B cell (primary cell): ENCODE measurements around the gene SLC39A11. TPM values are rescaled to one million over a fixed set of nuclear protein-coding genes. Genes with fewer than 3 reads are reported as not detected.
"Not testable (repeated sequence)": the region's sequence is repeated elsewhere in the genome, so short reads cannot be mapped to it uniquely, and the experiment has no call there.

ENCODE experiments used
- ATAC-seq: fragments of 200-7000 bp; cut with Tn5 transposase; one replicate; pipeline ENCODE4 v1.10.0; 2021; ENCODE audit warnings: low read depth, mild to moderate bottlenecking, moderate number of reproducible peaks, moderate library complexity
- CTCF ChIA-PET: fragments of 350-600 bp; sonication (Branson Sonifier 250); formaldehyde crosslinking; loops from one replicate; lab custom pipeline; 2021; ENCODE audit warnings: antibody characterized with exemption, inconsistent platforms; lab: Charles Lee
- POLR2A ChIA-PET: fragments of 350-600 bp; sonication (Branson Sonifier 250); formaldehyde crosslinking; loops from one replicate; lab custom pipeline; 2021; ENCODE audit warnings: antibody characterized with exemption; lab: Charles Lee
- DNase-seq: peaks from one replicate; pipeline ENCODE4 v3.0.0; 2013
- H2AFZ ChIP-seq: 2 replicates; pipeline ENCODE4 v1.6.1; 2012; ENCODE audit warnings: mild to moderate bottlenecking, low read depth, low read length; ENCODE audit not compliant: insufficient read depth, poor library complexity, severe bottlenecking
- H3K27ac ChIP-seq, 2 donors: 1 replicate in 1 of 2; 2 replicates in 1 of 2; pipeline ENCODE4 v1.5.1; 2012 to 2013; ENCODE audit warnings: low read length in 2 of 2, mild to moderate bottlenecking in 2 of 2, moderate library complexity in 1 of 2
- H3K27me3 ChIP-seq, 4 experiments: fragments of 200-600 bp in 1 of 4; sonication (generic) in 1 of 4; replicated peaks in 1 of 4; 1 replicate in 2 of 4; 2 replicates in 2 of 4; pipeline versions ENCODE4 v1.6.1 to v1.7.0; 2013 to 2016; ENCODE audit warnings: low read length in 3 of 4, mild to moderate bottlenecking in 2 of 4, mixed read lengths in 1 of 4, moderate library complexity in 1 of 4; ENCODE audit not compliant: insufficient read depth in 4 of 4, control insufficient read depth in 3 of 4; ENCODE audit errors: control extremely low read depth in 1 of 4
- H3K36me3 ChIP-seq, 2 experiments: replicated peaks in 1 of 2; 1 replicate in 1 of 2; 2 replicates in 1 of 2; pipeline versions ENCODE4 v1.6.1 to v1.7.1; 2013; ENCODE audit warnings: low read length in 1 of 2; ENCODE audit not compliant: insufficient read depth in 2 of 2, control insufficient read depth in 1 of 2; ENCODE audit errors: control extremely low read depth in 1 of 2, extremely low read depth in 1 of 2
- H3K4me1 ChIP-seq, 2 donors: fragments of 200-600 bp in 1 of 2; sonication (generic) in 1 of 2; 1 replicate in 1 of 2; 2 replicates in 1 of 2; pipeline versions ENCODE4 v1.5.1 to v1.6.1; 2013 to 2017; ENCODE audit warnings: low read length in 2 of 2; ENCODE audit not compliant: control insufficient read depth in 2 of 2, insufficient read depth in 2 of 2
- H3K4me2 ChIP-seq: replicated peaks from 2 replicates; pipeline ENCODE3; 2012; ENCODE audit warnings: mild to moderate bottlenecking, low read depth, low read length; ENCODE audit not compliant: poor library complexity, severe bottlenecking
- H3K4me3 ChIP-seq, 5 experiments: fragments of 200-600 bp in 1 of 5; sonication (generic) in 1 of 5; 1 replicate in 3 of 5; 2 replicates in 2 of 5; pipeline versions ENCODE4 v1.5.1 to v1.7.0; 2011 to 2016; ENCODE audit warnings: low read length in 4 of 5, mild to moderate bottlenecking in 4 of 5, low read depth in 2 of 5, control low read depth in 1 of 5, moderate library complexity in 1 of 5; ENCODE audit not compliant: insufficient read depth in 1 of 5; ENCODE audit errors: control extremely low read depth in 1 of 5, extremely low read depth in 1 of 5
- H3K79me2 ChIP-seq: fragments of 200-600 bp; sonication (generic); one replicate; pipeline ENCODE4 v1.6.0; 2016; ENCODE audit warnings: low read length; ENCODE audit not compliant: control insufficient read depth, insufficient read depth
- H3K9ac ChIP-seq: fragments of 200-600 bp; sonication (generic); 2 replicates; pipeline ENCODE4 v1.6.1; 2017; ENCODE audit warnings: mild to moderate bottlenecking, low read length, moderate library complexity
- H3K9me3 ChIP-seq, 3 donors: one replicate each; pipeline versions ENCODE4 v1.6.1 to v1.7.1; 2013; ENCODE audit warnings: low read length in 2 of 3; ENCODE audit not compliant: control insufficient read depth in 2 of 3, insufficient read depth in 1 of 3; ENCODE audit errors: control extremely low read depth in 1 of 3
- H4K20me1 ChIP-seq: 2 replicates; pipeline ENCODE4 v1.6.0; 2012; ENCODE audit warnings: mild to moderate bottlenecking, low read length; ENCODE audit not compliant: insufficient read depth, control insufficient read depth, poor library complexity, severe bottlenecking
- H3K27ac Mint-ChIP-seq: one replicate; pipeline ENCODE4 v1.8.0; 2021; ENCODE audit warnings: mixed read lengths
- H3K27me3 Mint-ChIP-seq: one replicate; pipeline ENCODE4 v1.8.0; 2021; ENCODE audit warnings: mixed read lengths
- H3K4me1 Mint-ChIP-seq: one replicate; pipeline ENCODE4 v1.8.0; 2021; ENCODE audit warnings: mixed read lengths
- H3K4me3 Mint-ChIP-seq: one replicate; pipeline ENCODE4 v1.8.0; 2021; ENCODE audit warnings: mixed read lengths
- H3K9me3 Mint-ChIP-seq: one replicate; pipeline ENCODE4 v1.8.0; 2022; ENCODE audit warnings: mixed read lengths; ENCODE audit not compliant: insufficient read depth
- EZH2 ChIP-seq: IDR thresholded peaks from 2 replicates; pipeline ENCODE4 v1.6.1; 2012; ENCODE audit warnings: borderline replicate concordance, low read depth, mild to moderate bottlenecking, moderate library complexity, low read length; ENCODE audit not compliant: insufficient read depth, poor library complexity, severe bottlenecking
- WGBS: methylation state at CpG from one replicate; pipeline ENCODE4 v1.1.5; 2013; ENCODE audit warnings: missing lambda C conversion rate; ENCODE audit not compliant: insufficient coverage; 5-methylcytosine and 5-hydroxymethylcytosine counted together
- intact Hi-C: fragments of 100-400 bp; cut with micrococcal nuclease; formaldehyde crosslinking; loops from one replicate; pipeline ENCODE4 v1.10.0; 2022
- polyA plus RNA-seq: library from polyadenylated mRNA; depleted of rRNA; stranded (reverse); fragments of >200 nt; gene quantifications from 2 replicates; pipeline ENCODE4 v1.2.3, GENCODE V29; 2012
- total RNA-seq, 2 donors: library from RNA; stranded (reverse); fragments of 120-200 nt in 1 of 2; gene quantifications; 1 replicate in 1 of 2; 2 replicates in 1 of 2; pipeline versions ENCODE4 v1.2.3 to v1.2.4, GENCODE V29; 2013 to 2022
- TF ChIP-seq, protein P1 (sequence below): fragments of 200-600 bp; IDR thresholded peaks from one replicate; pipeline ENCODE4 v1.8.0; 2022; ENCODE audit warnings: antibody characterized with exemption, mild to moderate bottlenecking

Gene SLC39A11
- total and polyA plus RNA-seq, 2 donors (not counting 1 experiment from before 2014, with no cell fraction given) = 6.9 to 39.6 TPM

- H3K4me3 Mint-ChIP-seq, H3K4me2 ChIP-seq, H3K9ac ChIP-seq, H3K27me3 ChIP-seq, DNase-seq, H3K4me1 Mint-ChIP-seq, H3K27me3 Mint-ChIP-seq, ATAC-seq, H3K27ac ChIP-seq, H3K4me3 ChIP-seq, H2AFZ ChIP-seq, POLR2A ChIA-PET, H4K20me1 ChIP-seq, H3K27ac Mint-ChIP-seq, CTCF ChIA-PET, intact Hi-C loops, H3K4me1 ChIP-seq, H3K79me2 ChIP-seq: not testable (repeated sequence)
- Histone ChIP-seq H3K9me3 (peaks cover 3 to 26% (median 24%) of the 10 kb centered on the region in 3 donors), H3K36me3 (peaks cover 0 to 12% of the 10 kb centered on the region in 2 experiments)
- peaks cover 19% of the 10 kb centered on the region for H3K9me3 Mint-ChIP-seq
- WGBS = no CpG with 5 or more reads among the region's 2 CpGs
Measured at GRCh38 chr17:72826059-72826458, 266.4 kb downstream of the SLC39A11 start.

- no peaks in the 10 kb centered on the region for H3K27me3 Mint-ChIP-seq
- 43% methylated on average over 1 of the region's 1 CpG for WGBS
- no peak overlapping the region for H2AFZ ChIP-seq
- ChIA-PET CTCF (no interaction called here), POLR2A (no interaction called here)
- H4K20me1 ChIP-seq = no peaks in the 10 kb centered on the region
- no peak overlapping the region for H3K27ac ChIP-seq
- H3K9me3 Mint-ChIP-seq = peaks cover 19% of the 10 kb centered on the region
- no peak for TF ChIP-seq EZH2
- TF ChIP-seq, protein P1, sequence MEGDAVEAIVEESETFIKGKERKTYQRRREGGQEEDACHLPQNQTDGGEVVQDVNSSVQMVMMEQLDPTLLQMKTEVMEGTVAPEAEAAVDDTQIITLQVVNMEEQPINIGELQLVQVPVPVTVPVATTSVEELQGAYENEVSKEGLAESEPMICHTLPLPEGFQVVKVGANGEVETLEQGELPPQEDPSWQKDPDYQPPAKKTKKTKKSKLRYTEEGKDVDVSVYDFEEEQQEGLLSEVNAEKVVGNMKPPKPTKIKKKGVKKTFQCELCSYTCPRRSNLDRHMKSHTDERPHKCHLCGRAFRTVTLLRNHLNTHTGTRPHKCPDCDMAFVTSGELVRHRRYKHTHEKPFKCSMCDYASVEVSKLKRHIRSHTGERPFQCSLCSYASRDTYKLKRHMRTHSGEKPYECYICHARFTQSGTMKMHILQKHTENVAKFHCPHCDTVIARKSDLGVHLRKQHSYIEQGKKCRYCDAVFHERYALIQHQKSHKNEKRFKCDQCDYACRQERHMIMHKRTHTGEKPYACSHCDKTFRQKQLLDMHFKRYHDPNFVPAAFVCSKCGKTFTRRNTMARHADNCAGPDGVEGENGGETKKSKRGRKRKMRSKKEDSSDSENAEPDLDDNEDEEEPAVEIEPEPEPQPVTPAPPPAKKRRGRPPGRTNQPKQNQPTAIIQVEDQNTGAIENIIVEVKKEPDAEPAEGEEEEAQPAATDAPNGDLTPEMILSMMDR = no peak
- no peak overlapping the region for H3K9ac ChIP-seq
- DNase-seq (no peak), ATAC-seq (no peak)
- H3K4me3 ChIP-seq = no peak overlapping the region
- H3K27me3 ChIP-seq = no peaks in the 10 kb centered on the region
- no peak overlapping the region for H3K4me2 ChIP-seq
- H3K36me3 ChIP-seq = peaks cover 0 to 12% of the 10 kb centered on the region in 2 experiments
- no peaks in the 10 kb centered on the region for H3K4me1 ChIP-seq
- intact Hi-C loops = no loop called here
- H3K79me2 ChIP-seq = no peaks in the 10 kb centered on the region
- no peaks in the 10 kb centered on the region for H3K4me1 Mint-ChIP-seq
- H3K27ac Mint-ChIP-seq = no peak overlapping the region
- H3K9me3 ChIP-seq = peaks cover 3 to 26% (median 24%) of the 10 kb centered on the region in 3 donors
- no peak overlapping the region for H3K4me3 Mint-ChIP-seq
Measured at GRCh38 chr17:72825218-72825617, 267.3 kb downstream of the SLC39A11 start.

DNA sequence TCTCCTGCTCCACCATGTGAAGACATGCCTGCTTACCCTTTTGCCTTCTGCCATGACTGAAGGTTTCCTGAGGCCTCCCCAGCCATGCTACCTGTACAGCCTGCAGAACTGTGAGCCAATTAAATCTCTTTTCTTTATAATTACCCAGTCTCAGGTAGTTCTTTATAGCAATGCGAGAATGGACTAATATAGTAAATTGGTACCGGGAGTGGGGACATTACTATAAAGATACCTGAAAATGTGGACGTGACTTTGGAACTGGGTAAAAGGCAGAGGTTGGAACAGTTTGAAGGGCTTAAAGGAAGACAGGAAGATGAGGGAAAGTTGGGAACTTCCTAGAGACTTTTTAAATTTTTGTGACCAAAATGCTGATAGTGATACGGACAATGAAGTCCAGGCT, 268.2 kb downstream of the SLC39A11 start:
- H3K4me1 ChIP-seq, H4K20me1 ChIP-seq, H3K79me2 ChIP-seq, CTCF ChIA-PET, H3K27ac Mint-ChIP-seq, H2AFZ ChIP-seq, H3K4me2 ChIP-seq, H3K4me3 Mint-ChIP-seq, H3K27me3 ChIP-seq, POLR2A ChIA-PET, H3K27me3 Mint-ChIP-seq, H3K27ac ChIP-seq, DNase-seq, H3K9ac ChIP-seq, intact Hi-C loops, ATAC-seq, H3K4me1 Mint-ChIP-seq, H3K4me3 ChIP-seq: not testable (repeated sequence)
- 100% methylated on average over 4 of the region's 4 CpGs for WGBS
- peaks cover 19% of the 10 kb centered on the region for H3K9me3 Mint-ChIP-seq
- peaks cover 3 to 26% (median 24%) of the 10 kb centered on the region in 3 donors for H3K9me3 ChIP-seq
- H3K36me3 ChIP-seq = peaks cover 0 to 12% of the 10 kb centered on the region in 2 experiments
